ENCODE results near the gene CNMD.

Gene CNMD

DNA sequence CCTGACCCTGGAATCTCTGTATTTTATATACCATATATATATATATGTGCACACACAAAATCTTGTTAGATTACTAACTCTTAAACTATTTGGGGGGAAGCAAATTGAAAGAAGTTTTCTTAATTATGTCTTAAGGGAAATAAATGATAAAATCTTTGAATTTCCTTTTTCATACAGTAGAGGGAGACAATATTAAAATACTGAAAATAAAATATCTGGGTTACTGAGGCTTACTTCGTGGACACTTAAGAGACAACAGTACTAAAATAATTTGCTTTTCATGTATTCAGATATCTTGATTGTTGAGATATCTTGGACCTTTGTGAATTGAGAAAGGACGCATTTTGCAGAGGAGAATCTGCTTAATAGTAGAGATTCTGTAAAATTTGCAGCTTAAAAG is 69.9 kb downstream of the CNMD start:
- TF ChIP-seq ZBTB7A (IDR thresholded peaks at IDR 0.05; ENCODE audit: low read depth) (no peak), FOXM1 (IDR thresholded peaks at IDR 0.05; ENCODE audit: borderline replicate concordance, low read depth) (no peak)
- TF ChIP-seq, protein P1, sequence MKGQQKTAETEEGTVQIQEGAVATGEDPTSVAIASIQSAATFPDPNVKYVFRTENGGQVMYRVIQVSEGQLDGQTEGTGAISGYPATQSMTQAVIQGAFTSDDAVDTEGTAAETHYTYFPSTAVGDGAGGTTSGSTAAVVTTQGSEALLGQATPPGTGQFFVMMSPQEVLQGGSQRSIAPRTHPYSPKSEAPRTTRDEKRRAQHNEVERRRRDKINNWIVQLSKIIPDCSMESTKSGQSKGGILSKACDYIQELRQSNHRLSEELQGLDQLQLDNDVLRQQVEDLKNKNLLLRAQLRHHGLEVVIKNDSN (IDR thresholded peaks at IDR 0.05): no peak

DNA sequence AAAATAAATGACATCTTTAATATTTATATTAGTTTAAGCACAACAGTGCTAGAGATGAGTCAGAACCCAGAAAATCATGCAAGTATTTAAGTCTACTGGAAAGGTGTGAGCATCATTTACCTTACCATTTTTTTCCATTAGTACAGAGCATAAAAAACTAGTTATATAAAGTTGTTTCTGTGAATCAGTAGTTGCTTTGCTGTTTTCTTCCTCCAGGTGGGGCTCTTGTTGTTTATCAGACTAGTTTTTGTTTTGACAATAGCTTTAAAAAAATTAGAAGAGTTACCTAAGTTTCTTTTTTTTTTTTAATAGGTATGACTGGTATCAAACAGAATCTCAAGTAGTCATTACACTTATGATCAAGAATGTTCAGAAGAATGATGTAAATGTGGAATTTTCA is 74.3 kb downstream of the CNMD start:
- TF ChIP-seq TCF12 (IDR thresholded peaks at IDR 0.05; ENCODE audit: low read depth): no peak
- TF ChIP-seq, protein P2, sequence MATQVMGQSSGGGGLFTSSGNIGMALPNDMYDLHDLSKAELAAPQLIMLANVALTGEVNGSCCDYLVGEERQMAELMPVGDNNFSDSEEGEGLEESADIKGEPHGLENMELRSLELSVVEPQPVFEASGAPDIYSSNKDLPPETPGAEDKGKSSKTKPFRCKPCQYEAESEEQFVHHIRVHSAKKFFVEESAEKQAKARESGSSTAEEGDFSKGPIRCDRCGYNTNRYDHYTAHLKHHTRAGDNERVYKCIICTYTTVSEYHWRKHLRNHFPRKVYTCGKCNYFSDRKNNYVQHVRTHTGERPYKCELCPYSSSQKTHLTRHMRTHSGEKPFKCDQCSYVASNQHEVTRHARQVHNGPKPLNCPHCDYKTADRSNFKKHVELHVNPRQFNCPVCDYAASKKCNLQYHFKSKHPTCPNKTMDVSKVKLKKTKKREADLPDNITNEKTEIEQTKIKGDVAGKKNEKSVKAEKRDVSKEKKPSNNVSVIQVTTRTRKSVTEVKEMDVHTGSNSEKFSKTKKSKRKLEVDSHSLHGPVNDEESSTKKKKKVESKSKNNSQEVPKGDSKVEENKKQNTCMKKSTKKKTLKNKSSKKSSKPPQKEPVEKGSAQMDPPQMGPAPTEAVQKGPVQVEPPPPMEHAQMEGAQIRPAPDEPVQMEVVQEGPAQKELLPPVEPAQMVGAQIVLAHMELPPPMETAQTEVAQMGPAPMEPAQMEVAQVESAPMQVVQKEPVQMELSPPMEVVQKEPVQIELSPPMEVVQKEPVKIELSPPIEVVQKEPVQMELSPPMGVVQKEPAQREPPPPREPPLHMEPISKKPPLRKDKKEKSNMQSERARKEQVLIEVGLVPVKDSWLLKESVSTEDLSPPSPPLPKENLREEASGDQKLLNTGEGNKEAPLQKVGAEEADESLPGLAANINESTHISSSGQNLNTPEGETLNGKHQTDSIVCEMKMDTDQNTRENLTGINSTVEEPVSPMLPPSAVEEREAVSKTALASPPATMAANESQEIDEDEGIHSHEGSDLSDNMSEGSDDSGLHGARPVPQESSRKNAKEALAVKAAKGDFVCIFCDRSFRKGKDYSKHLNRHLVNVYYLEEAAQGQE (IDR thresholded peaks at IDR 0.05; ENCODE audit: low read depth): no peak

DNA sequence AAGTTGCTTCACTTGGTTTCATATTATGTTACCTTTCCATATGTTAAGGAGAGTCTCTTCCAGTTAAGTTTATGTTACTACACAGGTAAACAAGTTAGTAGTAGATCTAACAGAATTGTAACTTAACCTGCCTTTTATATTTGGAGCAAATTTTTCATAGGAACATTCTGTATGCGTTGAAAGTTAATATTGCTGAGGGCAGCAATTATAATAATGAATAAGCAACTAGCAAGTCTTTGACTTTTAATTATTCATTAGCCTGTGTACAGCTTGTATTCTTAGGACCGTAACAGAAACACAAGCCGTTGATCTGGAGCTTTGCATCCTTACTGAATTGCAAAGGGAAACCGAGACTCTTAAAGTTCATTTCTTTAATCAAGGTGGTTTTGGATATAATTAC is 75.3 kb downstream of the CNMD start:
- TF ChIP-seq ZBTB7A (IDR thresholded peaks at IDR 0.05; ENCODE audit: low read depth) (no peak), CREB1 (IDR thresholded peaks at IDR 0.05; ENCODE audit: low read depth) (no peak), TCF12 (IDR thresholded peaks at IDR 0.05; ENCODE audit: low read depth) (no peak), TEAD4 (IDR thresholded peaks at IDR 0.05) (no peak), CEBPB (IDR thresholded peaks at IDR 0.05) (no peak), YY1 (IDR thresholded peaks at IDR 0.05; ENCODE audit: low read depth) (no peak), TAF1 (IDR thresholded peaks at IDR 0.05; ENCODE audit: low read depth) (no peak)
- TF ChIP-seq, protein P3, sequence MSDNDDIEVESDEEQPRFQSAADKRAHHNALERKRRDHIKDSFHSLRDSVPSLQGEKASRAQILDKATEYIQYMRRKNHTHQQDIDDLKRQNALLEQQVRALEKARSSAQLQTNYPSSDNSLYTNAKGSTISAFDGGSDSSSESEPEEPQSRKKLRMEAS (IDR thresholded peaks at IDR 0.05): no peak
- TF ChIP-seq, protein P1 (IDR thresholded peaks at IDR 0.05): no peak

DNA sequence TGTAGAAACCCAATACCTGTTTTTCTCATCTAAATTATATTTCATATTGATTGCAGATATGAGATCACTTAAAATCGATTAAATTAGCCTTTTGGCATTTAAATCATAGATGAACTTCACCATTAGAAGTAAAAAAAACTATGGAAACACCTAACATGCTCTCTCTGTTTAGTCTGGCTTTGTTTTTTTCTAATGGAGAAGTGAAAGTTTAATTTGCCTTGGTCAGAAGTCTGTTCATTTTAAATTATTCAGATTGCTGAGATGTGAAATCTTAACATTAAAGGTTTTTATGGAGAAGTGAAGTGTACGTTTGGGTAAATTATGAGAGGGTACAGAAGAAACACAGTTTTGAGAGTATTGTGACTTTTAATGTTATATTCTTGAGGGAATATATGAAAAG is 80.3 kb downstream of the CNMD start:
- no peak for TF ChIP-seq TAF1 (IDR thresholded peaks at IDR 0.05; ENCODE audit: low read depth)
- TF ChIP-seq, protein P1 (IDR thresholded peaks at IDR 0.05): no peak
- TF ChIP-seq, protein P2 (IDR thresholded peaks at IDR 0.05; ENCODE audit: low read depth): no peak
- TF ChIP-seq, protein P3 (IDR thresholded peaks at IDR 0.05): no peak
- TF ChIP-seq FOXM1 (IDR thresholded peaks at IDR 0.05; ENCODE audit: borderline replicate concordance, low read depth): no peak
- no peak for TF ChIP-seq CEBPB (IDR thresholded peaks at IDR 0.05)
- TF ChIP-seq TCF12 (IDR thresholded peaks at IDR 0.05; ENCODE audit: low read depth): no peak
- no peak for TF ChIP-seq ZBTB7A (IDR thresholded peaks at IDR 0.05; ENCODE audit: low read depth)
- TF ChIP-seq TEAD4 (IDR thresholded peaks at IDR 0.05): no peak
- TF ChIP-seq YY1 (IDR thresholded peaks at IDR 0.05; ENCODE audit: low read depth): no peak
- TF ChIP-seq EGR1 (IDR thresholded peaks at IDR 0.05): no peak
- TF ChIP-seq EP300 (IDR thresholded peaks at IDR 0.05; ENCODE audit: borderline replicate concordance): no peak
- TF ChIP-seq CREB1 (IDR thresholded peaks at IDR 0.05; ENCODE audit: low read depth): no peak
- no peak for TF ChIP-seq RAD21 (IDR thresholded peaks at IDR 0.05; ENCODE audit: low read depth)
- no peak for TF ChIP-seq NFIC (IDR thresholded peaks at IDR 0.05)

Data from Ishikawa (cell line).